Neuronal stem cell (in vitro differentiated cells): Measurements from ENCODE around the gene DLG3.

ENCODE experiments used
- DNase-seq: peaks from one replicate; pipeline ENCODE4 v3.0.0-alpha.2; 2013; ENCODE audit warnings: low spot score
- H2AFZ ChIP-seq: one replicate; pipeline ENCODE4 v1.6.1; 2013; ENCODE audit warnings: mild to moderate bottlenecking, low read length, inconsistent platforms
- H2AK5ac ChIP-seq: 2 replicates; pipeline ENCODE4 v1.6.1; 2013; ENCODE audit warnings: low read depth, mild to moderate bottlenecking, inconsistent platforms, low read length, moderate library complexity, mixed read lengths
- H2BK120ac ChIP-seq: 2 replicates; pipeline ENCODE4 v1.6.1; 2013; ENCODE audit warnings: low read depth, mild to moderate bottlenecking, inconsistent platforms, low read length, moderate library complexity, mixed read lengths
- H2BK12ac ChIP-seq: one replicate; pipeline ENCODE4 v1.6.1; 2013; ENCODE audit warnings: low read length, inconsistent platforms
- H2BK15ac ChIP-seq: 2 replicates; pipeline ENCODE4 v1.6.1; 2013; ENCODE audit warnings: mild to moderate bottlenecking, low read length, inconsistent platforms, mixed read lengths
- H2BK5ac ChIP-seq: one replicate; pipeline ENCODE4 v1.6.1; 2013; ENCODE audit warnings: inconsistent platforms, mild to moderate bottlenecking, low read length, moderate library complexity
- H3K14ac ChIP-seq: one replicate; pipeline ENCODE4 v1.6.1; 2013; ENCODE audit warnings: low read length, inconsistent platforms
- H3K18ac ChIP-seq: 2 replicates; pipeline ENCODE4 v1.6.1; 2013; ENCODE audit warnings: low read length, inconsistent platforms
- H3K23ac ChIP-seq: 2 replicates; pipeline ENCODE4 v1.6.1; 2013; ENCODE audit warnings: low read depth, mild to moderate bottlenecking, mixed read lengths, low read length, inconsistent platforms; ENCODE audit not compliant: poor library complexity
- H3K27ac ChIP-seq: replicated peaks from 3 replicates; pipeline ENCODE4 v1.5.1; 2013; ENCODE audit warnings: low read length, inconsistent platforms
- H3K27me3 ChIP-seq, 3 experiments: 2 replicates each; pipeline ENCODE4 v1.6.1; 2013; ENCODE audit warnings: low read length in 3 of 3, mild to moderate bottlenecking in 2 of 3, inconsistent platforms in 1 of 3, low read depth in 1 of 3, mixed read lengths in 1 of 3, moderate library complexity in 1 of 3; ENCODE audit not compliant: control insufficient read depth in 3 of 3, insufficient read depth in 3 of 3
- H3K36me3 ChIP-seq, 2 donors: replicated peaks in 1 of 2; 2 replicates each; pipeline ENCODE4 v1.6.1; 2013; ENCODE audit warnings: low read length in 2 of 2; ENCODE audit not compliant: control insufficient read depth in 2 of 2, insufficient read depth in 2 of 2
- H3K4ac ChIP-seq: 2 replicates; pipeline ENCODE4 v1.6.1; 2013; ENCODE audit warnings: inconsistent platforms, mild to moderate bottlenecking, low read length, moderate library complexity
- H3K4me1 ChIP-seq, 2 donors: 1 replicate in 1 of 2; 2 replicates in 1 of 2; pipeline ENCODE4 v1.6.1; 2013; ENCODE audit warnings: low read length in 2 of 2, low read depth in 1 of 2; ENCODE audit not compliant: control insufficient read depth in 2 of 2, insufficient read depth in 1 of 2
- H3K4me2 ChIP-seq: one replicate; pipeline ENCODE4 v1.6.1; 2013; ENCODE audit warnings: mild to moderate bottlenecking, low read length, inconsistent platforms; ENCODE audit not compliant: insufficient read depth, poor library complexity, severe bottlenecking
- H3K4me3 ChIP-seq, 2 donors: 2 replicates each; pipeline ENCODE4 v1.5.1; 2013; ENCODE audit warnings: low read length in 2 of 2, mild to moderate bottlenecking in 2 of 2, inconsistent platforms in 1 of 2, moderate library complexity in 1 of 2
- H3K79me1 ChIP-seq: one replicate; pipeline ENCODE4 v1.6.1; 2013; ENCODE audit warnings: low read depth, mild to moderate bottlenecking, inconsistent platforms, low read length, moderate library complexity
- H3K9ac ChIP-seq: one replicate; pipeline ENCODE4 v1.6.1; 2013; ENCODE audit warnings: mild to moderate bottlenecking, low read depth, low read length, inconsistent platforms; ENCODE audit not compliant: poor library complexity
- H3K9me3 ChIP-seq, 2 donors: replicated peaks in 1 of 2; 2 replicates each; pipeline versions ENCODE3 to v1.6.1; 2013; ENCODE audit warnings: low read length in 2 of 2, mild to moderate bottlenecking in 2 of 2, inconsistent platforms in 1 of 2, low read depth in 1 of 2, mixed read lengths in 1 of 2, moderate library complexity in 1 of 2; ENCODE audit not compliant: control insufficient read depth in 2 of 2, insufficient read depth in 1 of 2
- H4K8ac ChIP-seq: one replicate; pipeline ENCODE4 v1.6.1; 2013; ENCODE audit warnings: low read depth, mild to moderate bottlenecking, inconsistent platforms, low read length, moderate library complexity
- H4K91ac ChIP-seq: one replicate; pipeline ENCODE4 v1.6.1; 2013; ENCODE audit warnings: low read length, low read depth, mild to moderate bottlenecking, inconsistent platforms; ENCODE audit not compliant: poor library complexity
- WGBS, 2 donors: extraction: QIAGEN DNeasy Blood & Tissue Kit; methylation state at CpG; one replicate each; pipeline ENCODE4 v1.1.7; 2013; ENCODE audit warnings: missing lambda C conversion rate in 2 of 2, mixed read lengths in 1 of 2; ENCODE audit not compliant: insufficient read length in 2 of 2, insufficient replicate concordance in 1 of 2; ENCODE audit errors: extremely low coverage in 2 of 2; 5-methylcytosine and 5-hydroxymethylcytosine counted together

DLG3 gene

GRCh38 chrX:70422851-70423341, 21.7 kb upstream of the DLG3 start, which contains the start of gene GDPD2:
Gene GDPD2, plus strand, starts transcription at chrX:70423314. Its CDS starts 1,671 bp downstream, at chrX:70424985.
- Histone ChIP-seq H3K23ac (no peak within 1 kb of the TSS), H3K14ac (no peak within 1 kb of the TSS), H3K27me3 (peaks cover 0 to 2% (median 0%) of the 10 kb centered on the region in 3 experiments), H2BK120ac (no peak within 1 kb of the TSS), H4K91ac (no peak within 1 kb of the TSS), H3K9ac (no peak within 1 kb of the TSS), H3K27ac (peak within 1 kb of the TSS; percentile 54), H4K8ac (no peak within 1 kb of the TSS), H2BK15ac (no peak within 1 kb of the TSS), H3K9me3 (no peaks in the 10 kb centered on the region), H2BK12ac (no peak within 1 kb of the TSS), H3K79me1 (no peaks in the 10 kb centered on the region), H3K18ac (peak within 1 kb of the TSS; percentile 70), H3K4me2 (peak within 1 kb of the TSS; percentile 54), H2AFZ (peak within 1 kb of the TSS; percentile 76), H3K4ac (peak within 1 kb of the TSS; percentile 53), H3K36me3 (peaks cover 5 to 41% of the 10 kb centered on the region in 2 donors), H2BK5ac (no peak within 1 kb of the TSS), H2AK5ac (peak within 1 kb of the TSS; percentile 75), H3K4me3 (peak within 1 kb of the TSS; percentile 47 to 73), H3K4me1 (peaks cover 26 to 27% of the 10 kb centered on the region in 2 donors)
- no CpG with 5 or more reads among the region's 11 CpGs for WGBS, 2 donors
- peak; percentile 73 for DNase-seq

- no peak overlapping the region for H2AK5ac ChIP-seq
- no peak overlapping the region for H3K14ac ChIP-seq
- H2AFZ ChIP-seq, result peak overlapping the region; percentile 76
- H3K4me1 ChIP-seq, result peaks cover 25 to 26% of the 10 kb centered on the region in 2 donors
- no peaks in the 10 kb centered on the region for H3K79me1 ChIP-seq
- H3K27ac ChIP-seq, result no peak overlapping the region
- no peaks in the 10 kb centered on the region for H3K9me3 ChIP-seq
- H4K8ac ChIP-seq, result no peak overlapping the region
- no peak overlapping the region for H2BK12ac ChIP-seq
- peak overlapping the region in 1 of 2 donors; percentile 47 for H3K4me3 ChIP-seq
- H3K18ac ChIP-seq, result no peak overlapping the region
- H2BK5ac ChIP-seq, result no peak overlapping the region
- no peak overlapping the region for H2BK15ac ChIP-seq
- DNase-seq, result no peak
- H4K91ac ChIP-seq, result no peak overlapping the region
- H3K4ac ChIP-seq, result no peak overlapping the region
- no CpG with 5 or more reads among the region's 10 CpGs for WGBS, 2 donors
- H3K36me3 ChIP-seq, result peaks cover 5 to 37% of the 10 kb centered on the region in 2 donors
- no peak overlapping the region for H3K9ac ChIP-seq
- no peak overlapping the region for H2BK120ac ChIP-seq
- H3K27me3 ChIP-seq, result peaks cover 0 to 2% (median 0%) of the 10 kb centered on the region in 3 experiments
- H3K23ac ChIP-seq, result no peak overlapping the region
- H3K4me2 ChIP-seq, result no peak overlapping the region
Measured at GRCh38 chrX:70423936-70424675, 20.5 kb upstream of the DLG3 start.

GRCh38 chrX:70424801-70425200, 19.8 kb upstream of the DLG3 start:
- Histone ChIP-seq H2BK15ac (no peak overlapping the region), H2AFZ (no peak overlapping the region), H3K23ac (no peak overlapping the region), H4K8ac (no peak overlapping the region), H3K4me3 (no peak overlapping the region), H2BK12ac (no peak overlapping the region), H3K9me3 (no peaks in the 10 kb centered on the region), H3K27ac (no peak overlapping the region), H3K36me3 (peaks cover 3 to 33% of the 10 kb centered on the region in 2 donors), H3K79me1 (no peaks in the 10 kb centered on the region), H3K4me1 (peaks cover 25 to 26% of the 10 kb centered on the region in 2 donors), H2AK5ac (no peak overlapping the region), H3K4me2 (no peak overlapping the region), H2BK120ac (no peak overlapping the region), H3K18ac (peak overlapping the region; percentile 4), H4K91ac (no peak overlapping the region), H3K27me3 (no peaks in the 10 kb centered on the region), H3K4ac (no peak overlapping the region), H2BK5ac (no peak overlapping the region), H3K9ac (no peak overlapping the region), H3K14ac (no peak overlapping the region)
- DNase-seq, result no peak
- WGBS, 2 donors, result no CpG with 5 or more reads among the region's 10 CpGs
